GM19372 (cell line): ENCODE measurements around the gene SDR39U1.
"Not testable (repeated sequence)": the region's sequence is repeated elsewhere in the genome, so short reads cannot be mapped to it uniquely, and the experiment has no call there.

Experiments used
- ATAC-seq: cut with Tn5 transposase; IDR thresholded peaks from one replicate; pipeline ENCODE4 v1.9.1; 2021; ENCODE audit warnings: mild to moderate bottlenecking, low read depth, moderate library complexity; ENCODE audit not compliant: unreplicated experiment

SDR39U1 gene, protein sequence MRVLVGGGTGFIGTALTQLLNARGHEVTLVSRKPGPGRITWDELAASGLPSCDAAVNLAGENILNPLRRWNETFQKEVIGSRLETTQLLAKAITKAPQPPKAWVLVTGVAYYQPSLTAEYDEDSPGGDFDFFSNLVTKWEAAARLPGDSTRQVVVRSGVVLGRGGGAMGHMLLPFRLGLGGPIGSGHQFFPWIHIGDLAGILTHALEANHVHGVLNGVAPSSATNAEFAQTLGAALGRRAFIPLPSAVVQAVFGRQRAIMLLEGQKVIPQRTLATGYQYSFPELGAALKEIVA

DNA sequence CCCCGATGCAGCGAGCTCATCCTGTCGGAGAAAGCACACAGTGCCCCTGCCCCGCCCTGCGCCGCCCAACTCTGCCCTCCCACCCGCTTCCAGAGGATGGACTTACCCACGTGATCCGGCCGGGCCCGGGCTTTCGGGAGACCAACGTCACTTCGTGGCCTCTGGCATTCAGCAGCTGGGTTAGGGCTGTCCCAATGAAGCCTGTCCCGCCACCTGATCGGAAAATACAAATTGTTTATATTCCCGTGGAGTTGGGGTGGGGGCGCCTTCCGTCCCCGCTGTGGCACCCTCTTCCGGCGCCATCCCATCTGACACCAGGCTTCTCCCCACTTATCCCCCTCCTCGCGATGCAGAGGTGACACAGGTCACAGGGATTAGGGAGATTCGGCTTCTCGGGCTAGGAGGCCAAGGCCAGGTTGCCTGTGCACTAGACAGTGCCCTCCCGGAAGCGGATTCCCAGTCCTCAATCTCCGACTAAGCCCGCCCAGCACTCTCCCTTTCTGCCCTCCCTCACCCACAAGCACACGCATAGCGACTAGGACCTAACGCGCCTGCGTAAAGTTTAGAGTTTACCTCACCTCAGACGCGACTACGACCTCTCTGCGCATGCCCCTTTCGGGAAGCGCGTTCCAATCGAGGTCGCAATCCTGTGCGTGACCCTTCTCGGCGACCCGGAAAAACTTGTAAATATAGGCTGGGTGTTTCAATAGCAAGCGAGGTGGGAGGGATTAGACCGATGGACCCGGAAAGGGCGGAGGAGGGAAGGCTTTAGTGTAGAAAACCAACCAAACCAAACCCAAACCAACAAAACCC is at the start of gene SDR39U1:
Gene SDR39U1 (minus strand): TSS at position 537 of the 813 bp plus-strand sequence. CDS start 7 bp downstream, at position 530.
- peak; percentile 90 for ATAC-seq

DNA sequence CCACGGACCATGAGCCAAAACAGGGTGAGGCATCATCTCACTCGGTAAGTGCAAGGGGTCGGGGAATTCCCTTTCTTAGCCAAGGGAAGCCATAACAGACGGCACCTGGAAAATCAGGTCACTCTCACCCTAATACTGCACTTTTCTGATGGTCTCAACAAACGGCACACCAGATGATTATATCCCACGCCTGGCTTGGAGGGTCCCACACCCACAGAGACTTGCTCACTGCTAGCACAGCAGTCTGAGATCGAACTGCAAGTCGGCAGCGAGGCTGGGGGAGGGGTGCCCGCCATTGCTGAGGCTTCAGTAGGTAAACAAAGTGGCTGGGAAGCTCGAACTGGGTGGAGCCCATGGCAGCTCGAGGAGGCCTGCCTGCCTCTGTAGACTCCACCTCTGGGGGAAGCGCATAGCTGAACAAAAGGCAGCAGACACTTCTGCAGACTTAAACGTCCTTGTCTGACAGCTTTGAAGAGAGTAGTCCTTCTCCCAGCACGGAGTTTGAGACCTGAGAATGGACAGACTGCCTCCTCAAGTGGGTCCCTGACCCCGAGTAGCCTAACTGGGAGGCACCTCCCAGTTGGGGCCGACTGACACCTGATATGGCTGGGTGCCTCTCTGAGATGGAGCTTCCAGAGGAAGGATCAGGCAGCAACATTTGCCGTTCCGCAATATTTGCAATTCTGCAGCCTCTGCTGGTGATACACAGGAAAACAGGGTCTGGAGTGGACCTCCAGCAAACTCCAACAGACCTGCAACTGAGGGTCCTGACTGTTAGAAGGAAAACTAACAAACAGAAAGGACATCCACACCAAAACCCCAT is 49.2 kb upstream of the SDR39U1 start:
- not testable (repeated sequence) for ATAC-seq

DNA sequence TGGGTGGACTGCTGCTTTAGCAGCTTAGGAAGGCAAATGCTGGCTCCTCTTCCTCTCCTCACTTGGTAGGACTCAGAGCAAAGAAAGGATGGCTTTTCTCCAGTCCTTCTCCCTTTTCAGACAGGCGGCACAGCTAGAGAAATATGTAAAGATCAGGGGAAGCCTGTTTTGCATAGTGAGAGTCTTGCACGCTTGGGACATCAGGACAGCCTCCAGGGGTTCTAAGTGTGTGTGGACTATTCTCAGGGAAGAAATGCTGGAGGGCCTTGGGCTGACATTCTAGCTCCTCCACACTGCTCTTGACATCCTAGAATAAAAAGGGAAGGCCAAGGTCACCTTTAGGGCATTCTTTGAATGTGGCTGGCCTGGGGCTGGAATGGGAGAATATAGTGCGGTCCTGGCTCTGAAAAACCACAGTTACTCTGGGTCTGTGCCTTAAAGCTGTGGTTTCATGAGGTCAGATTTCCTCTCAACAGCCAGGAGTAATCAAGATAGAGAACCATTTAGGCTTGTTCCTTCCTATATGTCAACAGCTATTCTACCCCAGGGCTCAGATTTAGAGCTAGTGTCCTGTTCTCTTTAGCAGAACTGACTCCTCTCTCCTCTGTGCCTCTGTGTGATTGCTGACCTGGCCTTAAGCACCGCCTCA is 41.2 kb upstream of the SDR39U1 start:
- ATAC-seq: no peak

DNA sequence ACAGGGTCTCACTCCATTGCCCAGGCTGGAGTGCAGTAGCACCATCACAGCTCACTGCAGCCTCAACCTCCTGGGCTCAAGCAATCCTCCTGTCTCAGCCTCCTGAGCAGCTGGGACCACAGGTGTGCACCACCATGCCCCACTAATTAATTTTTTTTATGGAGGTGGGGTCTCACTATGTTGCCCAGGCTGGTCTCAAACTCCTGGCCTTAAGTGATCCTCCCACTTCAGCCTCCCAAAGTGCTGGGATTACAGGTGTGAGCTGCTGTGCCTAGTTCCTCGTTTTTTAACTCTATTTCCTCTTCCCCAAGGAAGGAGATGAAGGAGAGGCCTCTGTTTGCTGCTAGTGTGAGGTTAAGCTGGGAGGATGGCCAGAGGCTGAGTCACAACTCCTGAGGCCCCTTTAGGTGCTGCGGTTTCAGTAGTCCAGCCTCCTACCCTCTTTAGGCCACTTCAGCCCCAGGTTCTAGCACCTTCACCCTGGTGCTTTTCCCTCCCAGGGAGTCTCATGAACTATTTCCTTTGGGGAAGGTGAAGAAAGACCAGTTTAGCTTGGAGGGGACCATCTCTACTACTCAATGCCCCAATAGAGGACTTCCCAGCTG is 40.2 kb upstream of the SDR39U1 start:
- ATAC-seq: not testable (repeated sequence)

DNA sequence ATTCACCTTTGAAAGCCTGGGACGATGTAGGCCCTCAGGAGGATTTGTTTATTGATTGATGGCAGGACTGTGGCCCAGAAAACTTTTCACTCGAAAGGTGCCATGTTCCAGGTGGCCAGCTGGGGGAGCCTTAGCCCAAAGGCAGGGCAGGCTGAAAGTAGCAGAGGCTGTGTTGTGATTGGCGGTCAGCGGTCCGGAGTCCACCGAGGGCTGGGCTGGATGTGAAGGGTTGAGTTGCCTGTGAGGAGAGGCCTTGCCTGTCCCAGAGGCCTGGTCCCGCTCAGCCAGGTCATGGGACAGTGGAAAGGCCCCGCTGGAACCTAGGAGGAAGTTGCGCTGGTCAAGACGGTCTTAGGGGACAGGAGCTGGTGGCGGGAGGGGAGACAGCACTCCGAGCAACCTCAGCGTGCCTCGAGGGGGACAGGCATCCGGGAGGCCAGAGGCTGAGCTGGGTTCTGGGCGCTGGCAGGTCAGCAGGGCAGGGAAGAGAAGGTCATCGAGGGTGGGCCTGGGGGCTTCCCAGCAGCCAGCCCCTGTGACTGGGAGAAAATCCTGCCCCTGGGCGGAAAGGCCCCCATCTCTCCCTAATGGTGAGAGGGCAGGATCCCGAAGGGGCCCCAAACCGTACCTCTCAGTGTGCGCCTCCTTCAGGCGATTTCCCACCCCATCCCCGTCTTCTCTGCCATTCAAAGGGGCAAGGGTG is 39.2 kb upstream of the SDR39U1 start:
- ATAC-seq: peak; percentile 82

DNA sequence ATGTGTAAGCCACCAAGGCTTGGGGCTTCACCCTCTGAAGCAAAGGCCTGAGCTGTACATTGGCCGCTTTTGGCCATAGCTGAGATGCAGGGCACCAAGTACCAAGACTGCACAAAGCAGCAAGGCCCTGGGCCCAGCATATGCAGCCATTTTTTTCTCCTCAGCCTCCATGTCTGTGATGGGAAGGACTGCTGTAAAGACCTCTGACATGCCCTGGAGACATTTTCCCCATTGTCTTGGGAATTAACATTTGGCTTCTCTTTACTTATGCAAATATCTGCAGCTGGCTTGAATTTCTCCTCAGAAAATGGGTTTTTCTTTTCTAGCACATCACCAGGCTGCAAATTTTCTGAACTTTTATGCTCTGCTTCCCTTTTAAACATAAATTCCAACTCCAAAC is 37.4 kb upstream of the SDR39U1 start:
- not testable (repeated sequence) for ATAC-seq

DNA sequence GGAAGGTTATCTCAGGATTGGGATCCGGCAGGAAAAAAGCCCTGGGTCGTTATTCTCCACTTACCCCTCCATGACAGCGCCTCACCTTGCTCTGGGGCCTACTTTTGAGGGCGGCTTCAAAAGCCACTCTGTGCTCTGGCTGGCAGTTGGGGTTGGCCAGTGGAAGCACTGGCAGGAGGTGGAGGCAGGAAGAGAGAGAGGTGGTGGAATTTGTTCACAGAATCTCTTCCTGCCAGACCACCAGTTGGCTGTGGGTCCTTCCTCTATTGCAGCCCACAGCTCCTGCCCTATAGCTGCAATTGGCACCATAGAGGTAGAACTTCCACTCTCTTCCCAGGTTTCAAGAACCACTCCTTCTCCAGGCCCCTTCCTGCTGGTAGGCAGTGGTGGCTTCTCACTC is 32.7 kb upstream of the SDR39U1 start:
- no peak for ATAC-seq

DNA sequence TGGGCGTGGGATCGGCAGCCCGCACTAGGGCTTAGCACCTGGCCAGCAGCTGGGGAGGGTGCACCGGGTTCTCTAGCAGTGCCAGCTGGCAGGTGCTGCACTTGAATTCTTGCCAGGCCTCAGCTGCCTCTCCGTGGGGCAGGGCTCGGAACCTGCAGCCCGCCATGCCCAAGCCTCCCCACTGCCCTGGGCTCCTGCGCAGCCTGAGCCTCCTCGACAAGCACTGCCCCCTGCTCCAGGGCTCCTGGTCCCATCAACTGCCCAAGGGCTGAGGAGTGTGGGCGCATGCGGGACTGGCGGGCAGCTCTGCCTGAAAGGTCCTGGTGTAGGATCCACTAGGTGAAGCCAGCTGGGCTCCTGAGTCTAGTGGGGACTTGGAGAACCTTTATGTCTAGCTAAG is 30.6 kb upstream of the SDR39U1 start:
- ATAC-seq: no peak

DNA sequence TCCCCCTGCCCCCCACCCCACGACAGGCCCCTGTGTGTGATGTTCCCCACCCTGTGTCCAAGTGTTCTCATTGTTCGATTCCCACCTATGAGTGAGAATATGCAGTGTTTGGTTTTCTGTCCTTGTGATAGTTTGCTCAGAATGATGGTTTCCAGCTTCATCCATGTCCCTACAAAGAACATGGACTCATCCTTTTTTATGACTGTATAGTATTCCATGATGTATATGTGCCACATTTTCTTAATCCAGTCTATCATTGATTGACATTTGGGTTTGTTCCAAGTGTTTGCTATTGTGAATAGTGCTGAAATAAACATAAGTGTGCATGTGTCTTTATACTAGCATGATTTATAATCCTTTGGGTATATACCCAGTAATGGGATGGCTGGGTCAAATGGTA is 27.9 kb upstream of the SDR39U1 start:
- ATAC-seq: not testable (repeated sequence)

DNA sequence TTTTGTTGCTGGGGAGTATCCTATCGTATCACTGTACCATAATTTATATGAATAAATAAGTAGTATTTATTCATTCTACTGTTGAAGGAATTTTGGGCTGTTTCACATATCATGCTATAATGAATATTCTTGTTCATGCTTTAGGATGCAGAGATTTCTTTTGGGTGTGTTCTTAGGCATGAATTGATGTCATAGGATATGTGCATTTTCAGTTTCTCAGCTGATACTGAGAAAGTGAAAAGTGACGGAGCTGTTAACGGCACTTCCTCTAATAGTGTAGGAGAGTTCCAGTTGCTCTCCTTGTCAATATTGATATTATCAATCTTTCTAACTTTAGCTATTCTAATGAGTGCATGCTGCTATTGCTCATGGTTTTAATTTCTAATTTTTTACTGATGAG is 23.2 kb upstream of the SDR39U1 start:
- ATAC-seq: no peak

DNA sequence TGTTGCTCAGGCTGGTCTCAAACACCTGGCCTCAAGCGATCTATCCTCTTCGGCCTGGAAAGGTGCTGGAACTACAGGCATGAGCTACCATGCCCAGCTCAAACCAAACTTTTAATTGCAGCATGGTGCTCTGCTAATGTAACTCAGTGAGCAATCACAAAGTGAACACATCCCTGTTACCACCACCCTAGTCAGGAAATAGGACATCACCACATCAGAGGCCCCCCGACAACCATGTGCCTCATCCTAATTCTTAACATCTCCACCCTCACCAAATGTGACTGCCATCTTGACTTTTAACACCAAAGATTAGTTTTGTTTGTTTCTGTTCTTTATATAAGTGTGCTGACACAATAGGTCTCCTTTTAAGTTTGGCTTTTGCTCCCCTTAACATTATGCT is 22.8 kb upstream of the SDR39U1 start:
- ATAC-seq: no peak

DNA sequence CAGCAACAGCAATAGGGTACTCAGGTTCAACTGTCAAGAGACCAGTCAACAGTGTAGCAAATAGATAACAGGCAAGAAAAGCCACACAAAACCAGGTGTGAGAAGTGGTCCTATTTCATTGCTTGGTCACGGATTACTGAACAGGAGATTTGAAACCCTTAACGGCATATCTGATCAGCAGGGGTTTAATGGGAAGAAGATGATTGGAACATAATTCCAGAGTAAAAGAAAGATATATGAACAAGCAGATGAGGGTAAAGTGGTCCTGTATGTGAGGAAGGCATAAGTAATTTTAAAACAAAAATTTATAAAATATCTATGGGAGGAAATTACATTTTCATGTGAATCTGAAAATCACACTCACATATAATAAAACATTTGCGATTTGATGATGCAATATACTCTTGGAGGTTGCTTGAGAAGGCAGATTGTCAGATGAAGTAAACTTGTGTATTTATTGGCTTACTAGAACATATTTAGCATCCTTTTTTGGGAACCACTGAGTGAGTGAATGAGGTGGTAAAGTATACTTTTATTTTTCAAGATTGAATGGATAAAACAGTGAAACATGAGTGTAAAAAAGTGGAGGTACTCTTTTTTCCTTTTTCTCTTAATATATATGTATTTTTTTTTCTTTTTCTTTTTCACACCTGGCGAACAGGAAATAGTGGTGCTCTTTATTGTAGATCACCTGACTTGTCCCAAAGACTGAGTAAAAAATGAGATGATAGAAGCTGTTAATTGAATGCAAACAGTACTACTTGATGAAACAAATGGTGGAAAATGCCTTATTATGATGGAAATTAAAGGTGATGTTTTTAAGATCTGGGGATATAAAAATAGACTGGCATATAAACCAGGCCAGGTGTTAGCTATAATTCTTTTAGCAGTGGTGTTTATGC is 21.6 kb upstream of the SDR39U1 start:
- ATAC-seq: no peak

DNA sequence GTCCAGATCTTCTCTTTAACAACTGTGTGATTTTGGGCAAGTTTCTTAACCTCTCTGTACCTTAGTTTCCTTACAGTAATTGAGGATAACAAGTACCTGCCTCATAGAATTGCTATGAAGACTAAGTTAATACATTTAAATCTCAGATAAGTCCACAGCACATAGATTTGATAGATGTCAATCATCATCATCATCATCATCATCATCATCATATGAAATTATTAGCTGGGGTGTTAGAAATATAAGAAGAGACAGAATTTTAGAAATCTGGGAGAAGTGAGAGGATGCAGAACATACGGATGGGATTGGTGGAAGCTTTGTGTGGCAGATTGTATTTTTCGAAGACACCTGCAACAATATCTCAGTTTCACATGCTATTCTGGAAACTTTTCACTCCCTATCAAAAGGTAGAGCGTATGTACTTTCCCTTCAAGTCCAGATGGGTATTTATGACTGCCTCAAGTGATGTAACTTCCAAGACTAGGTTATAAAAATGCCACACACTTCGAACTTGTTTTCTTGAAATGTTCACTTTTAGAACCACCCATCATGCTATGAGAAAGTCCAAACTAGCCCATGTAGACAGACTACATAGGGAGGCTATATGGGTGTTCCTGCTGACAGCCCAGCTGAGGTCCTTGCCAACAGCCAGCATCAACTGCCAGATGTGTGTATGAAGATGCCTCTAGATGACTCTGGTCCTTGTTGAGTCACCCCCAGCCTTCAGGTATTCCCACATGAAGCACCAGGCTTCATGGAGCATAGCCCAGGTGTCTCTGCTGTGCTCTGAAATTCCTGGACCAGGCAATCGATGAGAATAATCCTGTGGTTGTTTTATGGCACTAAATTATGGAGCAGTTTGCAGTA is 20.7 kb upstream of the SDR39U1 start:
- ATAC-seq: no peak

DNA sequence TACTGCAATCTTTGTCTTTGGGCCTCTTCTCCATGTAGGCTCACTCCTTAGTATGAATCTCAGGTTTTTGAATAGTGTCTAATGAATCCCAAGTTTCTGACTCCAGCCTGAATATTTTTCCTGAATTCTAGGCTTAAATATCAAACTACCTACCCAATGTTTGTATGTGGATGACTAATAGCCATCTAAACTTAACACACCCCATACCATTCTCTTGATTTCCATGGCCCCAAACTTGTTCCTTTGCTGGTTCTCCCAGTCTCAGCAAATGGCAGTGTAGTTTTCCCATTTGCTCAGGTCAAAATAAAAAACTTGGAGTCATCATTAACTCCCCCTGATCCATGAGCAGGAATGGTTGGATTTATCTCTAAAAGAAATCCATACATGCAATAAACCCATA is 18.8 kb upstream of the SDR39U1 start:
- ATAC-seq: no peak

DNA sequence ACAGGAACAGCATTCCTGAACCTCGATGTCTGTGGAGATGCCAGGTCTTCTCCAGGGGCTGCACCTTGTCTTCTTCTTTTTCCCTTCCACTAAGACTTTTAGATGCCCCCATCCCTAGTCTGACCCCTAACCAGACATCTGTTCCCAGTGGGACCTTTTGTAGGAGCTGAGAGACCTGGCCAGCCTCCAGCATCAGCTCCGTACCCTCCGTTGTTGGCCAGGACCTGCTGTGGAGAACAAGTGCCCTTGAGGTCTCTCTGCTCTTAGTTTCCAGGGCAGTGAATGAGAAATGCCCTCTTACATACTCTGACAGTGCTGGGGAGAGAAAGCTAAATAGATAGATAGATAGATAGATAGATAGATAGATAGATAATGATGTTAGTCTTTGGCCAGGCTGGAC is 16.8 kb upstream of the SDR39U1 start:
- no peak for ATAC-seq

DNA sequence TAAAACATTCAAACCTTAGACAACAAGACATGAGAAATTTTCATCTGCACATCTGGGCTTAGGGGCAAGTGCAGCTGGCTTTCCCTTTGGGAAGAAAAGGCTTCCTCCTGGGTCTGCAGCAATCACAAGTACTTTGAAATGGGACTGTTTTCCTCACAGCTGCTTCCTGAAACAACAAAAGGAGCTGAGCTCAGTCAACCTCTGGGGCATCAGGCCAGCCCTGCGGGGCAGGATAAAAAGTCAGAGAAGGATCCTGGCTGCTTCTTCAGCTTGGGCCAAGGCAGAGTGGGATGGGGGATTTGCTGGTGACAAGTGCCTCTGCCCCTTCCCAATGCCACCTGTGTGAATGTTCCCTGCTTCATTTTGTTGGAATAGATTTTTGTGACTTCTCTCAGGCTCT is 16.2 kb upstream of the SDR39U1 start:
- ATAC-seq: no peak

DNA sequence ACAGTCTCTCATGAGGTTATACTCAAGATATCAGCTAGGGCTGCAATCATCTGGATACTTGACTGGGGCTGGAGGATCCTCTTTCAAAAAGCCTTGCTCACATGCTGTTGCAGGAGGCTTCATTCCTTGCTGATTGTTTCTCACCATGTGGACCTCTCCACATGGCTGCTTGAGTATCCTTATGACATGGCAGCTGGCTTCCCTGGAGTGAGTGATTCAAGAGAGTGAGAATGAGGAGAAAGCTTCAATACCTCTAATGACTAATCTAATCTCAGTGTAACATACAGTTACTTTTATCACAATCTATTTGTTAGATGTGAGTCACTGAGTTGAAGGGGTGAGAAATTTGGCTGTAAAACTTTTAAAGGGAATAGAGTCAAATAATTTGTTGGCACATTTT is 14.4 kb upstream of the SDR39U1 start:
- no peak for ATAC-seq

DNA sequence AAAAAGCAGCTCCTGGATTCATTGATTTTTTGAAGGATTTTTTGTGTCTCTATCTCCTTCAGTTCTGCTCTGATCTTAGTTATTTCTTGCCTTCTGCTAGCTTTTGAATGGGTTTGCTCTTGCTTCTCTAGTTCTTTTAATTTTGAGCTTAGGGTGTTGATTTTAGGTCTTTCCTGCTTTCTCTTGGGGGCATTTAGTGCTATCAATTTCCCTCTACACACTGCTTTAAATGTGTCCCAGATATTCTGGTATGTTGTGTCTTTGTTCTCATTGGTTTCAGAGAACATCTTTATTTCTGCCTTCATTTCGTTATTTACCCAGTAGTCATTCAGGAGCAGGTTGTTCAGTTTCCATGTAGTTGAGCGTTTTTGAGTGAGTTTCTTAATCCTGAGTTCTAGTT is 8.3 kb upstream of the SDR39U1 start:
- ATAC-seq: not testable (repeated sequence)
